ENCODE measurements around the gene SULT4A1.
"Not testable (repeated sequence)": the region's sequence is repeated elsewhere in the genome, so short reads cannot be mapped to it uniquely, and the experiment has no call there.

SULT4A1 gene

DNA sequence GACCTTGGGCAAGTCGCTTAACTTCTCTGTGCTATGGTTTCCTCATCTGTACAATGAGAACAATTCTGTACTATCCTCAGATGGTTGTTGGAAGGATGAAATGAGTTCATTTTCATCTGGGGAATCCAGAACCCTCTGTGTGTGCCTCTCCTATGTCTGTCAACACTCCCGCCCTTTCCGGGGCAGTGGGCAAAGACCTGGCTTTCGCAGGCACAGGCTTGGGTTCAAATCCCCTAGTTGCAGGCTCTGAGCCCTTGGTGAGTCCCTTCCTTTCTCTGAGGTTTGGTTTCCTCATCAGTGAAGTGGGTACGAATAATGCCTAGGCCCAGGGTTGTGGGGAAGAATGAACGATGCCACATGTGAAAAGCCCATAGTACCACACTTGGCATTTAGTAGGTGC, 23.5 kb upstream of the SULT4A1 start:
- no peak for DNase-seq

- DNase-seq, result no peak
Observed at GRCh38 chr22:43885319-43885671, 23.0 kb upstream of the SULT4A1 start.

DNA sequence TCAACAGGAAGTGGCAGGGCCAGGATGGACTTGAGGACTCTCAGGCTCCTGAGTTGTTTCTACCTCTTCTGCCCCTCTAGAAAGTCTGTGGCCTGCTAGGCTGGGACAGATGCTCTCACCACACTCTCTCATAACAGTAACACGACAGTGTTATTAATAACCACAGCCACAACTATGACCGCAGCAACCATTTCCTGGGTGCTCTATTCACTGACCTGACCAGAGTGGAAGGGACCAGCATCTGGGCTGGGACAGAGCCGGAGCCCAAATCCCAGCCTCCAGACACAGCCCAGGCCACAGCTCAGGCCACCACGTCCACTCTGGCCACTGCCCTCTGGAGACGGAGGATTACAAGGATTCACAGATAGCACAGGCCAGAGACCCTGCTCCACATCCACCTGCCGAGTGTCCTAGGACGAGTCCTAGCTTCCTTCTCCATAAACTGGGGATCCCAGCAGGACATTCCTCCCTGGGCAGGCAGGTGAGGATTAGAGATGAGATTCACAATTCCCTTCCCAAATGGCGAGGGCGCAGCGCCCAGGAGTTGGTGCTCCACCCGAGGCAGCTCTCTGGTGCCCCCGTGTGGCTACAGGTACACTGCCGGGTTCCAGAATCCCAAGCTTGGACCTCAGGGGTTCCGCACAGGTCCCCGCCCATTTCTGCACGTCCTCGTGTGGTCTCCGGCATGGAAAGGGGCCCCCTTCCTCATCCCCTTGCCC, 22.4 kb upstream of the SULT4A1 start:
- DNase-seq, result peak in 1 of 4 experiments; percentile 18

DNA sequence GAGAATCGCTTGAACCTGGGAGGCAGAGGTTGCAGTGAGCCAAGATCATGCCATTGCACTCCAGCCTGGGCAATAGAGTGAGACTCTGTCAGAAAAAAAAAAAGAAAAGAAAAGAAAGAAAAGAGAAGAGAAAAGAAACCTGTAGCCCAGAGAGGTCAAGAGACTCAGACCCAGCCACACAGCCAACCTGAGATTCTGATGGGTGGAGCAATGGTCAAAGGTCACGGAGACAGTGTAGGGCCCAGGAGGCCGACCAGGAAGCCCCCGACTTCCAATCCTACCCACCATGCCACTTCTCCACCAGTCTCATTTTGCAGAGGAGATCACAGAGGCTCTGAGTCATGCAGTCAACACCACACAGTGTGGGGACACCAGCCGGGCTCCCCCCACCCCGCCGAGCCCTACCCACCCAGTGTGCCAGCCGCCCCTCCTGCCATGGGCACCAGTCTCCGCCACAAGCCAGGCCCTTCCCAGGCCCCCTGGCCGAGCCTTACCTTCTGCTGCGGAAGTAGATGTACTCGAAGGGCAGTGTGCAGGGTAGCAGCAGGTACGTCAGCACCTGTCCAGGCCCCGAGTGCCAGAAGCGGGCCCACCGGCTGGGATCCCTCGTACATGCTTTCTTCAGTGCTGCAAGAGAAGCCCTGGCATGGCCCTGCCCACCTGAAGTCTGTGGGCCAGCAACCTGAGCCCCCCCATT, 21.6 kb upstream of the SULT4A1 start:
- DNase-seq, result no peak

DNA sequence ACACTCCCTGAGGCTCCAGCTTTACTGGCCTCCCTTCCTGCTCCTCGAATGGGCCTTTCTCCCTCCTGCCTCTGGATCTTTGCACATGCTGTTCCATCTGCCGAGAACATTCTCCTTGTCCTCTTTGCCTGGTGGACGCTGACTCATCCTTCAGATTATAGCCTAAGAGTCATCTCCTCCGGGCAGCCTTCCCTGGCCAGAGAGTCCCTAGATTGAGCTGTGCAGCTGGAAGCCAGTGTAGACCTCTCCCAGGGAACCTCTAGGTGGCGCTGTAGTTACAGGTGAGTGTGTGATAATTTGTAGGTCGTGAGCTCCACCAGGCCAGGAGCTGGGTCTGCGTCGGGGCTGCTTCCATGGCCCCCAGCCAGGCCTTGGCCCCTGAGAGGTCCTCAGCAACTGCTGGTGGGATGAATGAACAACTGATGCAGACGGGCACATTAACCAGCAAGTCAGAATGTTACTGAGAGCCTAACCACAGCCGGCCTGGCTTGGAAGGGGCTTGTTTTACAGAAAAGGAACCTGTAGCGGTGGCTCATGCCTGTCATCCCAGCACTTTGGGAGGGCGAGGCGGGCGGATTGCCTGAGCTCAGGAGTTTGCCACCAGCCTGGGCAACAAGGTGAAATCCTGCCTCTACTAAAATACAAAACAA, 20.8 kb upstream of the SULT4A1 start:
- DNase-seq, result no peak

- no peak for DNase-seq
Observed at GRCh38 chr22:43882122-43882767, 19.9 kb upstream of the SULT4A1 start.

- DNase-seq, result no peak
Observed at GRCh38 chr22:43881091-43882061, 19.1 kb upstream of the SULT4A1 start.

DNA sequence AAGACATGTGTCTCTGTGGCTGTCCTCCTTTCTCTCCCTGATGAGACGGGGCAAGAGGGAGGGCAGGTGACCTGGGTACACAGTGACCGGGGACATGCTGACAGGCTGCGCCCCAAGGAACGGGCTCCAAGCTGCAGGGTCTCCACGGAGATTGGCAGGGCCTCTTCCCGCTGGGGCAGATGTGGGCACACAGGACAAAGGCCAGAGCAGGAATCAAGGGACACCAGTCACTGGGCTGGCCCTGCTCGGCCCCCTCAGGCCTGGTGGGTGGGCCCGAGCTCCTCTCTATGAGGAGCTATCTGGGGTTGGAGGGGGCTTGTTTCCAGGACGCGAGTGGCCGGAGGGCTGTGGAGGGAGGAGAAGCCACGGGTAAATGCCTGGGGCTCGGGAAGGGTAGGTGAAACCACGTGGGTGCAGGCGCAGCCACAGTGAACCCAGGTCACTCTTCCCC, 18.3 kb upstream of the SULT4A1 start:
- DNase-seq, result no peak

DNA sequence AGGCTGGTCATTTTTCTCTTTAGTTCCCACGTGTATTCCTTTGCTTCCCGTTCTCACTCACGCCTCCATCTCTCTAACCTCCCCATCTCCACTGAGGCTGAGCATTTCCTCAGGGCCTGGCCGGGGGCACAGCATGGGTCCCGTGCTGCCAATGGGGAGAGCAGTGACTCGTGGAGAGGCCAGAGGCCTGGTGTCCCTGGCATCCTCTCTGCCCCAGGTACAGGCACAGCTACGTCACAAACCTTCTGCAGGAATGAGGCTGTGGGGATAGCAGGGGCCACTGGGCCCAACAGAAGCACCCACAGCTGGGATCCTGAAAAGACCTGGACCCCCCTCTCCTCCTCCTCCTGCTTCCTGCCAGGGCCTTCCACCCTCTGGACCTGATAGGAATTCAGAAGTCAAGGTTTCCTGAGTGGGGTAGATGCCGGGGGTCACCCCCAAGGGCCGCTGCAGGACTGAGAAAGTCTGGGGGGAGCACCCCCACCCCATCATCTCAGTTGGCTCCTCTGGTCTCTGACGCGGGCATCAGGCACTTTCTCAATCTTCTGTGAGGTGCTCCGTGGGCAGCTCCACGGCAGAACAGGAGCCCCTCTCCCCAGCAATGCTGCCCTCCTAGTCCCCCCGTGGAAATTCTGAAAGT, 17.7 kb upstream of the SULT4A1 start:
- no peak for DNase-seq

- DNase-seq, result no peak
Observed at GRCh38 chr22:43878831-43879550, 16.7 kb upstream of the SULT4A1 start.

DNA sequence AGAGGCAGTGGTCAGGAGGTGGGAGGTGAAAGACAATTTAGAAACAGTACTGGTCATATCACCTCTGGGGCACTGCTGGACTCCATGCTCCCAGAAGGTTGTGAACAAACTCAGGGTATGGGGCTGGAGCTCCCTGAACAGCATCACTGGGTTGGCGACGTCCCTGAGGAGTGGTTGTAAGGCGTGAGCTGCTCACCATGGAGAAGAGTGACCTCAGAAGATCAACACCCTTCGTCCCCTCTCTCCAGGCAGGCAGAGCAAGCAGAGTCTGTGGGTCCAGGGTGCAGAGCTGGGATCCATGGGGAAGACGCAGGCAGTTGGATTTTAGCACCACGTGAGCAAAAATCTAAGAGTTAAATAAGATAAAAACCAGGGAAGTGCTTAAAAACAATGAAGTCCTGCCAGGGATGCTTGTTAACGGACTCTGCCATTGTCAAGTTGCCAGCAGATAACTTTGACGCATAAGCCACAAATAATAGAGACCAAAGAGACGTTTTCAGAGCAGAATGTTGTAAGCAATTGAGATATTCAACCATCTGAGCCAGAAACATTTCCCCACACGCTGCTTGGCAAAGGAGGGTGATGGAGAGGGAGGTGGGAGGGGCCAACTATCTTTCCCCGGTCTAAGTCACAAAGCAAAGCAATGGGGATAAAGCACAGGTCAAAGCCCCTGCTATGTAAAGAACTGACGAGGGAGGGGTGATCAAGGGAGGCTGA, 15.9 kb upstream of the SULT4A1 start:
- no peak for DNase-seq

- no peak for DNase-seq
Observed at GRCh38 chr22:43876866-43877509, 14.7 kb upstream of the SULT4A1 start.

- DNase-seq, result no peak
Observed at GRCh38 chr22:43869799-43870198, 7.5 kb upstream of the SULT4A1 start.

- not testable (repeated sequence) for DNase-seq
Observed at GRCh38 chr22:43869001-43869400, 6.7 kb upstream of the SULT4A1 start.

DNA sequence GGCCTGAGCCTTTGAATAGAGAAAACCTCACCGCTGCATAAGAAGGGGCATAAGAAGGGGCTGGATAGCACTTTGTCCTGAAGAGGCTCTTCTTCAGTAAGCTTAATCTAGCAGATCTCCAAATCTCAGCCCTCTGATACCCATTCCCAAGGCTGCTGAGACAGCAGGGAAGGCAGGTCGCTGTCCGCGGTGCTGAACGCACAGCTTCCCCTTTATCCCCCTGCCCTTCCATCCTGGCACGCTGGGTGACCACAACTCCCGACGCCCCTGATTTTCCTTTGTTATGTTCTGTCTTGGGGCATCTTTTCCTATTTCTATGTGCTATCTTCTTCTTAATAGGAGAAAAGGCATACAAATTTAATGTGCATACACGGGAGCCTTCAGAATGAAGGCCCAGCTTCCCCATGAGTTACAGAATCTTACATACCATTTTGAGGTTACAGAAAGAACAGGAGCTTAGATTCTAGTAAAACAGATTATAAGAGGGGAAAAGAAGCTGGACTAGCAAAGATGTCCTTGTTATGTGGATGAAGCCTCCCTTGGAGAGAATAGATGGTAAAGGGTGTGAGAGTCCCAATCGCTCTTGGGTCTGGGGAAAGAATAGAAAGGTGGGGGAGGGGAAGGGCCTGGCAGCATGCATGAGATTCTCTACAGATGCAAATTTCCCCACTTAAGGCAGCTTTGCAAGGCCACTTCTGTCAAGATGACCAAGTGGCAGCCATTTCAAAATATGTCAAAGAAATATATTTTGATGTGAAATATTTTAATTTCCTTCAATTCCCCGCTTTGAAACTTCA, 5.7 kb upstream of the SULT4A1 start:
- no peak for DNase-seq

DNA sequence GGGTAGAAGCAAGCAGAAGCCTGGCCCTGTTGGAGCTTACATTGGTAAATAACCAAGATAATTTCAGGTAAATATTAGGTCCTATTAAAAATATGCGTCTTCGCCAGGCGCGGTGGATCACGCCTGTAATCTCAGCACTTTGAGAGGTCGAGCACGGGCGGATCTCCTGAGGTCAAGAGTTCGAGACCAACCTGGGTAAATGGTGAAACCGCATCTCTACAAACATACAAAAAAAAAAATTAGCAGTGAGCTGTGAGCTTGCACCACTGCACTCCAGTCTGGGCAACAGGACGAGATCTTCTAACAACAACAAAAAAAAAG, 529 bp upstream of the SULT4A1 start:
- DNase-seq, result no peak

- DNase-seq, result no peak
Observed at GRCh38 chr22:43861529-43861928, 784 bp downstream of the SULT4A1 start.

DNA sequence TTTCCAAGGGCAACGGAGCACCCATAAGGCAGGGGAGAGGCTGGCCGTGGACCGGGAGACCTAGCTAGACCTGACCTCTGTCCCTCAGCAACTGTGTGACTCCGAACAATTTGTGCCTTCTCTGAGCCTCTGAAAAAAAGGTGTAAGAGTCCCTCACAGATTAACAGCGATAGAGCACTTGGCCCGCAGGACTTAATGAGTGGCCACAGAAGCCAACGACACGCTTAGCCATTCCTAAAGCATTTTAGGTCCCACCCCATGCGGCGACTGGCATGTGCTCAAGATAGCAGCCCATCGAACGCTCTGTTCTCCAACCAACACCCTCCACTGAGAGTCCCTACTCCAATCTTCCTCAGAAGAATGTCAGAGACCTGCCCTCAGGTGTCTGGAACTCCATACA, 1.5 kb downstream of the SULT4A1 start:
- DNase-seq, result no peak

- no peak for DNase-seq
Observed at GRCh38 chr22:43860126-43860525, 2.2 kb downstream of the SULT4A1 start.
